Measurements from ENCODE around the gene NPHP4. TPM values are rescaled to one million over a fixed set of nuclear protein-coding genes. Genes with fewer than 3 reads are reported as not detected.

NPHP4 gene
- total RNA-seq, 1 donor from 2014 or later = 11.3 TPM

DNA sequence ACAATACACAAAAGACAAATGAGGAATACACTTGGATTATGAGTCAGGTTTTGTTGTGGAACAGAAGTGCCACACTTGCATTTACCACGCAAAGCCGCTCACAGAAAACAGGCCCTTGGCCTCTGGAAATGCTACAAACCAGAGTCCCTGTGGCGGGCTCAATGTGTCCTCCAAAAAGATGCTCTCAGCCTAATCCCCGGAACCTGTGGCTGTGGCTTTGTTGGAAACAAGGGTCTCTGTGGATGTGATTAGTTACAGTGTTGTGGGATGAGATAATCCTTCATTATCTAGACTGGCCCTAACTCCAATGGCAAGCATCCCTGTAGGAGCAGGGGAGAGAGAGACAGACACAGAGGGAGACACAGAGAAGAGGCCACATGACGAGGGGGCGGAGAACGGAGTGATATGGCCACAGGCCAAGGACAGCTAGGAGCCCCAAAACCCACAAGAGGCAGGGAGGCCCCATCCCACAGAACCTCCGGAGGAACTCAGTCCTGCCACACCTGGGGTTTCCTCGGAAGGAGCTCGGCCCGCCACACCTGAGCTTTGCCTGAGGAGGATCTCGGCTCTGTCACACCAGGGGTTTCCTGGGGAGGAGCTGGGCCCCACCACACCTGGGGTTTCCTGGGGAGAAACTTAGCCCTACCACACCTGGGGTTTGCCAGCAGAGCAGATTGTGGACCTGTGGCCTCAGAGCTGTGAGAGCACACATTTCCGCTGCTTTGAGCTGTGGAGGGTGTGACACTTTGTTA is 55.4 kb downstream of the NPHP4 start:
- intact Hi-C loops (cut with DNase I) = no loop called here

DNA sequence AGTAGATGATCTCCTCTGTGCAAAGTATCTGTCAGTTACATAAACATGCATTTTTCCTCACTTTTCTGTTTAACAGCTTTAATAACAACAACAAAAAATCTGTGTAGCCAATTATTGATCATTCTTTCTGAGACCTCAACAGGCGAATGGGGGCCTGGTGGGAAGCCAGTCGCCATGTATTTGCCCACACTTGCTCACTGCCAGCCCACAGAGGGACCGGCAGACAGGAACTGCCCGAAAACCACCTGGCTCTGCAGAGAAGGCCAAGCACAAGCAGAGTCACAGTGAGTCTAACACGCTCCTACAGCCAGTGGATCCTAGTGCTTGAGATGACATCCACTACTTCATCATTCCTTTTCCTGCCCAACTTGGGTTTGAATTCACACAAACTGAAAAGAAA is 56.1 kb downstream of the NPHP4 start:
- Histone ChIP-seq H3K27me3 (no peaks in the 10 kb centered on the region), H3K4me1 (no peaks in the 10 kb centered on the region), H3K9me3 (no peaks in the 10 kb centered on the region), H3K27ac (no peak overlapping the region), H3K4me3 (no peak overlapping the region), H3K36me3 (no peaks in the 10 kb centered on the region)
- intact Hi-C loops (cut with DNase I) = no loop called here
- TF ChIP-seq POLR2A (IDR thresholded peaks at IDR 0.05) (no peak), POLR2AphosphoS5 (IDR thresholded peaks at IDR 0.05; ENCODE audit: insufficient read depth in 1 of 2, low read depth in 1 of 2) (no peak)
- TF ChIP-seq, protein P1, sequence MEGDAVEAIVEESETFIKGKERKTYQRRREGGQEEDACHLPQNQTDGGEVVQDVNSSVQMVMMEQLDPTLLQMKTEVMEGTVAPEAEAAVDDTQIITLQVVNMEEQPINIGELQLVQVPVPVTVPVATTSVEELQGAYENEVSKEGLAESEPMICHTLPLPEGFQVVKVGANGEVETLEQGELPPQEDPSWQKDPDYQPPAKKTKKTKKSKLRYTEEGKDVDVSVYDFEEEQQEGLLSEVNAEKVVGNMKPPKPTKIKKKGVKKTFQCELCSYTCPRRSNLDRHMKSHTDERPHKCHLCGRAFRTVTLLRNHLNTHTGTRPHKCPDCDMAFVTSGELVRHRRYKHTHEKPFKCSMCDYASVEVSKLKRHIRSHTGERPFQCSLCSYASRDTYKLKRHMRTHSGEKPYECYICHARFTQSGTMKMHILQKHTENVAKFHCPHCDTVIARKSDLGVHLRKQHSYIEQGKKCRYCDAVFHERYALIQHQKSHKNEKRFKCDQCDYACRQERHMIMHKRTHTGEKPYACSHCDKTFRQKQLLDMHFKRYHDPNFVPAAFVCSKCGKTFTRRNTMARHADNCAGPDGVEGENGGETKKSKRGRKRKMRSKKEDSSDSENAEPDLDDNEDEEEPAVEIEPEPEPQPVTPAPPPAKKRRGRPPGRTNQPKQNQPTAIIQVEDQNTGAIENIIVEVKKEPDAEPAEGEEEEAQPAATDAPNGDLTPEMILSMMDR (IDR thresholded peaks at IDR 0.05) = no peak
- peak in 1 of 2 donors; percentile 8 for DNase-seq (ENCODE audit: extremely low spot score in 2 of 2)

More for the DNA sequence above, 55.4 kb downstream of the NPHP4 start:
- Histone ChIP-seq H3K9me3 (no peaks in the 10 kb centered on the region), H3K27ac (no peak overlapping the region), H3K4me1 (no peaks in the 10 kb centered on the region), H3K36me3 (no peaks in the 10 kb centered on the region), H3K4me3 (no peak overlapping the region), H3K27me3 (no peaks in the 10 kb centered on the region)
- peak; percentile 49 to 87 for DNase-seq (ENCODE audit: extremely low spot score in 2 of 2)
- TF ChIP-seq POLR2AphosphoS5 (IDR thresholded peaks at IDR 0.05; ENCODE audit: insufficient read depth in 1 of 2, low read depth in 1 of 2) = no peak
- TF ChIP-seq POLR2A (IDR thresholded peaks at IDR 0.05) = no peak
- TF ChIP-seq, protein P1 (IDR thresholded peaks at IDR 0.05) = no peak

DNA sequence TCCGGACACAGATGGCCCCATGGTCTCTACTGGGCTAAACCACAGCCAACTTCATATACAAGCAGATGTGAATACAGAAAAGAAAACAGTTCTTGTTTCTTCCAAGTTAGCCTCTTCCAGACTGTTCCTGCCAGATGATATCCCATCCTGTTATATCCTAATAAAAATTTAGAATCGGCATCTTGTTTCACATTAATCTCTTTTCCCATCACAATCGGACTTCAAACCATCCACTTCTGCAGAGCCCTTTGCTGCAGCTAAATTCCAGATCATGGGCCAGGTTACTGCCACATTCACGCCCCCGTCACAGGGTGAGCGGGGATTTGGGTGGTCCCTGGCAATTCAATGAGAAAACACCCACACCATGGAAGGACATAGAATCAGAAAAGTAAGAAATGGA is 57.2 kb downstream of the NPHP4 start:
- TF ChIP-seq POLR2A (IDR thresholded peaks at IDR 0.05) = no peak
- TF ChIP-seq POLR2AphosphoS5 (IDR thresholded peaks at IDR 0.05; ENCODE audit: insufficient read depth in 1 of 2, low read depth in 1 of 2) = no peak
- TF ChIP-seq, protein P1 (IDR thresholded peaks at IDR 0.05) = no peak
- H3K36me3 ChIP-seq = no peaks in the 10 kb centered on the region
- DNase-seq (ENCODE audit: extremely low spot score in 2 of 2) = peak in 1 of 2 donors; percentile 20
- intact Hi-C loops (cut with DNase I) = no loop called here
- no peak overlapping the region for H3K4me3 ChIP-seq
- no peaks in the 10 kb centered on the region for H3K9me3 ChIP-seq
- H3K27ac ChIP-seq = no peak overlapping the region
- no peaks in the 10 kb centered on the region for H3K27me3 ChIP-seq
- H3K4me1 ChIP-seq = no peaks in the 10 kb centered on the region

DNA sequence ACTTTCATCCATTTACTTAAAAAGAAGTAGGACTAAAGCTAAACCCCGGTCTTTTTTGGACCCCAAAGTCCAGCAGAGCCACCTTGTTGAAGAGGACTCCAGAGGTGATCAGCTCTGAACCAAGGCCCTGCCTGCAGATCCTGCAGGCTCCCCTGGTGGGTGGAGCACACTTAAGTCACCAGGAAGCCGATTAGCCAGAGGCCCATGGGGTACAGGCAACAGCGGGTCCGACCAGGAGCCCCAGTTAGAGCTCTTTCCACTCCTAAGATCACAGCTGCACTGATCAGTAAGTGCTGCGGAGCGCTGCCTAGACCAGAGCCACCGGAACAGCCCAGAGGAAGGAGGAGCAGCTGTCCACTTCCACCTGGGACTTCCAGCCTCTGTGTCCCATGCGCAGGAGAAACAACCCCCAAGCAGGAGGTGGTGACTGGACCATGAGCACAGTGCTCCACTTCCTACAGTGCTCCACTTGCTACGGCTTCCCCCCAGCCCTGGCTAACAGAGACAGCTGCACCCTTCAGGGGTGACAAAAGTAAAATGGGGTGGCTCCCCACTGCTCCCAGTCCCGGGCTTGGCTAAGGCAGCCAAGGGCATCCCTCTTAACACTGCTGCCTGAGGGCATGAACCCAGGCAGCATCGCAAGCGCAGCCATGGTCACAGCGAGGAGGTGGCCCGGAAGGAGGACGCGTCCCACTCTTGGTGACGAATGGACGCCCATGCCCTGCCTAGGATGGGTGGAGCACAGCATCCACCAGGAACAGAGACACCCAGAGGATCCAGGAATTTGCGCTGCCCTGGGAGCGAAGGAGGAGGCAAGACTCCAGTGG is 58.0 kb downstream of the NPHP4 start:
- Histone ChIP-seq H3K27ac (no peak overlapping the region), H3K4me1 (no peaks in the 10 kb centered on the region), H3K27me3 (no peaks in the 10 kb centered on the region), H3K9me3 (no peaks in the 10 kb centered on the region), H3K36me3 (no peaks in the 10 kb centered on the region), H3K4me3 (no peak overlapping the region)
- TF ChIP-seq, protein P1 (IDR thresholded peaks at IDR 0.05) = no peak
- TF ChIP-seq POLR2A (IDR thresholded peaks at IDR 0.05) = no peak
- no peak for TF ChIP-seq POLR2AphosphoS5 (IDR thresholded peaks at IDR 0.05; ENCODE audit: insufficient read depth in 1 of 2, low read depth in 1 of 2)
- DNase-seq (ENCODE audit: extremely low spot score in 2 of 2) = peak in 1 of 2 donors; percentile 74
- intact Hi-C loops (cut with DNase I) = no loop called here
